Uterus (tissue), 4 donors: Measurements from ENCODE around the gene PODNL1. TPM values are rescaled to one million over a fixed set of nuclear protein-coding genes. Genes with fewer than 3 reads are reported as not detected.

Source experiments
- DNase-seq, 2 donors: peaks; one replicate each; pipeline ENCODE4 v3.0.0-alpha.2; 2019 to 2020
- H3K27ac ChIP-seq, 2 donors: fragments of 200-600 bp; sonication (generic); 1 replicate in 1 of 2; 2 replicates in 1 of 2; pipeline ENCODE4 v1.5.1; 2016 to 2018
- H3K27me3 ChIP-seq, 2 donors: fragments of 200-600 bp; sonication (generic); one replicate each; pipeline ENCODE4 v1.5.1; 2018 to 2019; ENCODE audit warnings: control low read depth in 1 of 2
- H3K36me3 ChIP-seq, 2 donors: fragments of 200-600 bp; sonication (generic); one replicate each; pipeline ENCODE4 v1.5.1; 2019; ENCODE audit warnings: control low read depth in 1 of 2
- H3K4me1 ChIP-seq, 2 donors: fragments of 200-600 bp; sonication (generic); one replicate each; pipeline ENCODE4 v1.5.1; 2018 to 2019; ENCODE audit warnings: control low read depth in 1 of 2
- H3K4me3 ChIP-seq, 2 donors: fragments of 200-600 bp; sonication (generic); 1 replicate in 1 of 2; 2 replicates in 1 of 2; pipeline ENCODE4 v1.5.1; 2018 to 2019; ENCODE audit warnings: mild to moderate bottlenecking in 1 of 2
- H3K9me3 ChIP-seq, 2 donors: fragments of 200-600 bp; sonication (generic); one replicate each; pipeline ENCODE4 v1.5.1; 2019; ENCODE audit warnings: control low read depth in 1 of 2
- CTCF ChIP-seq, 4 experiments: fragments of 200-600 bp in 2 of 4; fragments of 450-650 bp in 2 of 4; sonication (generic) in 2 of 4; IDR thresholded peaks; one replicate each; pipeline ENCODE4 v1.5.1; 2016 to 2019; ENCODE audit warnings: antibody characterized with exemption in 4 of 4, mild to moderate bottlenecking in 2 of 4, moderate library complexity in 1 of 4
- POLR2A ChIP-seq, 2 donors: fragments of 450-650 bp; IDR thresholded peaks; one replicate each; pipeline ENCODE4 v1.6.1; 2016; ENCODE audit warnings: antibody characterized with exemption in 2 of 2, mild to moderate bottlenecking in 1 of 2, moderate library complexity in 1 of 2
- intact Hi-C: fragments of 100-400 bp; cut with DNase I; formaldehyde crosslinking; loops from one replicate; pipeline ENCODE4 v1.15.1; 2023; ENCODE audit warnings: low total_unique reads
- total RNA-seq, 4 donors: library from RNA; depleted of rRNA in 3 of 4; stranded (reverse); fragments of >200 nt in 3 of 4; gene quantifications; one replicate each; pipeline versions ENCODE4 v1.1.0 to v1.2.4, GENCODE V29; 2014 to 2023
- donor health status: DM: yes; HTN: yes; CAD: no.

The PODNL1 gene
- total RNA-seq, 4 donors from 2014 or later: 0.55 to 0.98 TPM; not detected in 2

- intact Hi-C loops: no loop called here
- Histone ChIP-seq H3K27me3 (no peaks in the 10 kb centered on the region), H3K27ac (no peak overlapping the region), H3K9me3 (no peaks in the 10 kb centered on the region), H3K4me3 (no peak overlapping the region), H3K4me1 (no peaks in the 10 kb centered on the region), H3K36me3 (no peaks in the 10 kb centered on the region)
- TF ChIP-seq CTCF (IDR thresholded peaks at IDR 0.05) (no peak), POLR2A (IDR thresholded peaks at IDR 0.05) (no peak)
- DNase-seq: no peak
These were observed 42.0 kb downstream of the PODNL1 start for GRCh38 chr19:13896227-13896626.

- H3K36me3 ChIP-seq: no peaks in the 10 kb centered on the region
- no peaks in the 10 kb centered on the region for H3K9me3 ChIP-seq
- TF ChIP-seq POLR2A (IDR thresholded peaks at IDR 0.05) (no peak), CTCF (IDR thresholded peaks at IDR 0.05) (no peak)
- no peak for DNase-seq
- no peaks in the 10 kb centered on the region for H3K27me3 ChIP-seq
- no peak overlapping the region for H3K4me3 ChIP-seq
- no peak overlapping the region for H3K27ac ChIP-seq
- intact Hi-C loops: no loop called here
- H3K4me1 ChIP-seq: no peaks in the 10 kb centered on the region
These were observed 43.7 kb downstream of the PODNL1 start for GRCh38 chr19:13894552-13894951.

GRCh38 chr19:13892870-13893269 is 45.3 kb downstream of the PODNL1 start:
- no peaks in the 10 kb centered on the region for H3K9me3 ChIP-seq
- DNase-seq: no peak
- H3K4me3 ChIP-seq: no peak overlapping the region
- no peaks in the 10 kb centered on the region for H3K27me3 ChIP-seq
- no peaks in the 10 kb centered on the region for H3K4me1 ChIP-seq
- no peaks in the 10 kb centered on the region for H3K36me3 ChIP-seq
- no peak overlapping the region for H3K27ac ChIP-seq
- intact Hi-C loops: no loop called here
- TF ChIP-seq CTCF (IDR thresholded peaks at IDR 0.05): no peak
- TF ChIP-seq POLR2A (IDR thresholded peaks at IDR 0.05): no peak

GRCh38 chr19:13890136-13890535 is 48.1 kb downstream of the PODNL1 start:
- Histone ChIP-seq H3K9me3 (no peaks in the 10 kb centered on the region), H3K4me3 (no peak overlapping the region), H3K4me1 (no peaks in the 10 kb centered on the region), H3K36me3 (no peaks in the 10 kb centered on the region), H3K27ac (no peak overlapping the region), H3K27me3 (no peaks in the 10 kb centered on the region)
- TF ChIP-seq CTCF (IDR thresholded peaks at IDR 0.05): no peak
- TF ChIP-seq POLR2A (IDR thresholded peaks at IDR 0.05): no peak
- no peak for DNase-seq
- intact Hi-C loops: no loop called here

- intact Hi-C loops: no loop called here
- Histone ChIP-seq H3K27me3 (no peaks in the 10 kb centered on the region), H3K4me3 (no peak overlapping the region), H3K27ac (no peak overlapping the region), H3K36me3 (no peaks in the 10 kb centered on the region), H3K9me3 (no peaks in the 10 kb centered on the region), H3K4me1 (no peaks in the 10 kb centered on the region)
- no peak for DNase-seq
- TF ChIP-seq POLR2A (IDR thresholded peaks at IDR 0.05) (no peak), CTCF (IDR thresholded peaks at IDR 0.05) (no peak)
These were observed 49.9 kb downstream of the PODNL1 start for GRCh38 chr19:13888281-13888680.
